GM19099 (cell line): ENCODE results near the gene CCDC107.

Source experiments
- POLR2A ChIP-seq: IDR thresholded peaks from 3 replicates; pipeline ENCODE4 v1.6.1; 2011; ENCODE audit warnings: low read depth; ENCODE audit not compliant: insufficient read length; ENCODE audit errors: extremely low read depth

The CCDC107 gene

DNA sequence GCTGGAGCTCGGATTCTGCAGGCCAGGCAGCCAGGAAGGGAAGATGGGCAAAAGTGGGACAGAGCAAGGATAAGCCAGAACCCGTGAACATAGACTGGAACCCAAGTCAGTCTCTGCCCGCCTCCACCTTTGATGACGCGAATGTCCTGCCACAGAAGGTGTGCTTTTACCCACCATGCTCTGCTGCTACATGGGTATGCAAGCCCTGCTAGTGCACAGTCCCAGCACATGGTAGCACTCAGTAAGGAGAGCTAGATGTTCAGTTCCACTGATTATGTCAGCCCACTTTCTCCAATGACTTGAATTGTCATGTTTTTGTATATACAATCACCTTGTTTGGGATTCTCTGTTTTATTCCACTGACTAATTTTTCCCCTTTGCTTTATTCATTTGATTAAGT is 28.5 kb upstream of the CCDC107 start:
- TF ChIP-seq POLR2A, result no peak

DNA sequence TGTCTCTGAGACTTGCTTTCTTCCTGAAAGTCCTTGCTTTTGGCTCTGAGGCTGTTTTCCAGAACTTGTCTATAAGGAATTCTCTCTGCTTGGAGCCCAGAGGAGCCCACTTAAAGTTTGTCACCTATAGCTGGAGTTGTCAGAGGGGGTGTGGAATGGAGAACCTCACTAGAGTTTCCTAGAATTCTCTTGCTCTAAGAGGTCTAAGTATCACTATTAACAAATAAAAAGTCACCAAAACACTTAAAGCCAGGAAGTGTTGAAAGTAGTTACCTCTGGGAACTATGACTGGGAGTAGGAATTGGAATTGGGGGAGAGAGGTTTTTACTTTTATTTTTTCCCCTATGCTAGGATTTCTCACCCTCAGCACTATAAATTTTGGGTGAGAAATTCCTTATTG is 22.4 kb upstream of the CCDC107 start:
- TF ChIP-seq POLR2A, result no peak

DNA sequence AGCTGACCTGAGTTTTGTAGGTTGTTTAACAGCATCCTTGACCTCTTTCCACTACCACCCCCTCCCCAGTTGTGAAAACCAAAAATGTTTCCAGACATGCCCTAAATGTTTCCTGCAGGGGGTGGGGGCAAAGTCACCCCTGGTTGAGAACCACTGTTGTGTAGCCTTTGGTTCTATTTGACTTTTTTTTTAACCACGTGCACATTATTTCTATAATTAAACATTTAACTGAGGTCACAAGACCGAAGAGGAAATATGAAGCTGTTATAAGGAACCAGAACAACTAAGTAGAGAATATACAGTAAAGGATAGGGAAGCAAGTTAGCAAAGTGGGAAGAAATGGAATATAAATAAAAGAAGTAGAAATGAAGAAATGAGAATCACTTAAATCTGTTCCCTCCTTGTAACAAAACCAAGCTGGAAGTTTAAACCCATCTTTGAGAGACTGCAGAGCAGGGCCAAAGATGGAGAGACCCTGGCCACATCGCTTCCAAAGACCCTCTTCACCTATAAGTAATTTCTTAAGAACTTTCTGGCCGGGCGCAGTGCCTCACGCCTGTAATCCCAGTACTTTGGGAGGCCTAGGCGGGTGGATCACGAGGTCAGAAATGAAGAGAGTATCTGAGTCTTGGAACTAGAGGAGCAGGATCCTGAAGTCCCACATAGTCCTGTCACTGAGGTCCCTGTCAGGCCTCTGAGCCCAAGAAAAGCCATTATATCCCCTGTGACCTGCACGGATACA is 21.8 kb upstream of the CCDC107 start:
- TF ChIP-seq POLR2A, result no peak

GRCh38 chr9:35639631-35640030 is 18.5 kb upstream of the CCDC107 start:
- TF ChIP-seq POLR2A, result no peak

- TF ChIP-seq POLR2A, result no peak
These were observed 15.0 kb upstream of the CCDC107 start for GRCh38 chr9:35643046-35643445.

DNA sequence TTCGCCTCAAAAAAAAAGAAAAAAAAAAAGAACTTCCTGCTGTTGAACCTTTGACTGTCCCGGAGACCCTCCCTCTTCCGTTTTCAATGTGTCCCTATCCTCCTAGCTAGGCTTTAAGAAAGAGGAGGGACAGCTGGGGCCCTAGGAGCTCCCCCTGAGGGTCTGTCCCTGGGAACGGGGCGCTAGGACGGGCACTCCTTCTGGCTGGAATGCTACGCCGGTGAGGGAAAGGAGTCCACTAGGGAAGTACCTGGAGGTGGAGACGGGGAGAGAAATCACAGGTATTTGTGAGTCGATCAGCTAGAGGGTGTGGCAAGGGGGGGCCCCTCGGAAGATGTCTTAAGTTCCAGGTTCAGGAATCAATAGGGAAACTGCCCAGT is 11.9 kb upstream of the CCDC107 start:
- no peak for TF ChIP-seq POLR2A

GRCh38 chr9:35646533-35647265 is 11.4 kb upstream of the CCDC107 start:
- TF ChIP-seq POLR2A, result peak; percentile 69

DNA sequence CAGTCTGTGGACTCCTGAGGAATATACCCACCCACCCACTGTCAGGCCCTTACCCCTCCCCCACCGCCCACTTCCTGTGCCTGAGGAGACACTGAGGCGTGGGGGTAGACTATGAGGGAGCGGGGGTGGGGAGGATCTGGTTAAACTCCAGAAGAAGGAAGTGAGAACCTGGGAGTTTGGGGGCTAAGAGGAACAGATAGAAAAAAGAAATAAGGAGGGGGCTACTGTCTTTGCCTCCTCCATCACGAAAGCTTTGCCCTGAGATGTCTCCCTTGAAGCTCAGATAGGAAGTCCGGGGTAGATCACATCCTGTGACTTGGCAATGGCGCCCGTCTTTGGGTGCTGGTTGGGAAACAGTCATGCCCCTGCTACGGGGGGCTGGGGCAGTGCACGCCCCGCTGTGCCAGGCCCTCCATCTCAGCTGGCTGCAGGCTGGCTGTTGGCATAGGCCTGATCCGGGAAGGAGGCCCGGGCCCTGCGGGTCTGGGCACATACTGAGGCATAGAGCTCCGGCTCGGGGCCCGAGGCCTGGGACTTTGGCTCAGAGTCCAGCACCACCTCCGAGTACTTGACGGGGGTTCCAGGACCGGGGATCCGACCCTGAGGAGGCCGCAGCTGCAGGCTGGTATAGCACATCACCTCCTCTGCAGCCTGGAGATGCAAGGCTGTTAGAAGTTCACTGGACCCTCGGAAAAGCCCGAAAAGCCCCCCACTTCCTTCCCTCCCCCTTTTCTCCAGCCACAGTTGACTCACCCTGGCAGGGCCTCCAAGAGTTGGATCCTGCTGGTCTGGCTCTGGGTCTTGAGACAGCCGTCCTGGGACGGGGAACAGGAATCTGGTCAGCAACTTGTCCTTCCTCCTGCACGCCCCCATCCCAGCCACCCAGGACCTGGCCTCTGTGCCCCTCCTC is 8.4 kb upstream of the CCDC107 start:
- peak; percentile 52 for TF ChIP-seq POLR2A

DNA sequence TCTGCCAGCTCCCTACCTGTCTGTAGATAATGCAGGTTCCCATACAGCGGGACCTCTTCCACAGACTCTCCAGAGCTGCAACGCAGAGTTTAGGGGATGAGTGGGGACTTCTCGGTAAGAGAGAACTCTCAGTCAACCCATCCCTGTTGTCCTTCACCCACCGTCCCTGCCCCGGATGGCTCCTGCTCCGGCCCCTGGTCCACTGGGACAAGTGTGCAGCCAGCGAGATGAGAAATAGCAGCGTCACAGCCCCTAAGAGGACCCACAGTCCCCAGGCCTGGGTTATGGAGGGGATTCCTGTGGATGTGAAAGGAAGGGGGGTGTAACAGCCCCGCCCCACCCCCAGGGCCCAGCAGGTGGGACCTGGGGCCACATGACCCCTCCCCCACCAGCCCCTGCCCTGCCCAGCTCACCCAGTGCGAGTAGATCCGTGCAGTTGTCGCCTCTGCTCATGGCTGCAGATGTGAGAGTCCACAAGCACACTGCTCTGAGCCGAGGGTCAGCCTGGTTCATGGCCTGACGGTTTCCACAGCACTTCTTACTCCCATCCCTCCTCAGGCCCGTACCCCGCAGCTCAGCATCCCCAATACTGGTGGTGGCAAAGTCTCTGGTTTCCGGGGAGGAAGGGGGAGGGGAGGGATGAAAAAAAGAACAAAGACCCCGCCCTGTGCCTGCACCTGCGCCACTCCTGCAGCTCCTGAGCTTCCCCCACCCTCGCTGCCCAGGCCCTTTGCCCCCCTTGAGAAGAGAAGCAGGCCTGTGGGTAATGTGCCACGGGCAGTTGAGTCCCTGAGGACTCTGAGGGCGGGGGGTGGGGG is 7.5 kb upstream of the CCDC107 start, which contains the start of gene SIT1:
Gene SIT1 (minus strand): TSS at position 591 of the 818 bp plus-strand sequence. CDS start 78 bp downstream, at position 513.
- peak; percentile 52 for TF ChIP-seq POLR2A

DNA sequence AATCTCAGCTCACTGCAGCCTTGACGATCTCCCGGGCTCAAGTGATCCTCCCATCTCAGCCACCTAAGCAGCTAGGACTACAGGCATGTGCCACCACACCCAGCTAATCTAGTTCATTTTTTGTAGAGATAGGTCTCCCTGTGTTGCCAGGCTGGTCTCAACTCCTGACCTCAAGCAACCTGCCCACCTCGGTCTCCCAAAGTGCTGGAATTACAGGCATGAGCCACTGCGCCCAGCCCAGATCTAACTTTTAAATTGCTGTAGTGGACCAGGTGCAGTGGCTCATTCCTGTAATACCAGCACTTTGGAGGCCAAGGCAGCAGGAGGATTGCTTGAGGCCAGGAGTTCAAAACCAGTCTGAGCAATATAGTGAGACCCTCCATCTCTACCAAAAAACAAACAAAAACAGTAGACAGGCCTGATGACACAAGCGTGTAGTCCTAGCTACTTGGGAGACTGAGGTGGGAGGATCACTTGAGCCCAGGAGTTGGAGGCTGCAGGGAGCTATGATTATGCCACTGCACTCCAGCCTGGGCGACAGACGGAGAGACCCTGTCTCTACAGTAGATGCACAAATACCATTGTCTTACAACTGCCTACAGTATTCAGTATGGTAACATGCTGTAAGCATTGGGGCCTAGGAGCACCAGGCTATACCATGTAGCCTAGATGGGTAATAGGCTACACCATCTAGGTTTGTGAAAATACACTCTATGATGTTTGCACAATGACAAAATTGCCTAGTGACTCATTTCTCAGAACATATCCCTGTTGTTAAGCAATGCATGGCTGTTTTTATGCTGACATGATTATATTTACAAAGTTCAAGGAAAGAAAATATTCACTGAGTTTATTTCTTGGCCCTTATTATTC is 5.9 kb upstream of the CCDC107 start:
- TF ChIP-seq POLR2A, result no peak

DNA sequence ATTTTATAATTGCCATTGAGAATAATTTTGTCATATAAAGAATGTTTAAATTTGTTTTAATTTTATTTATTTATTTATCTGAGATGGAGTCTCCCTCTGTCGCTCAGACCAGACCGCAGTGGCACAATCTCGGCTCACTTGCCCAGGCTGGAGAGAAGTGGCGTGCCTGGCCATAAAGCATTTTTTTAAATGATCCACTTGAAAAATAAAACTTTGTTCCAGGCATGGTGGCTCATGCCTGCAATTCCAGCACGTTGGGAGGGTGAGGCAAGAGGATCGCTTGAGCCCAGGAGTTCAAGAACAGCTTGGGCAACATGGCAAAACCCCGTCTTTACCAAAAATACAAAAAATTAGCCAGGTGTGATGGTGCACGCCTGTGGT is 5.3 kb upstream of the CCDC107 start:
- no peak for TF ChIP-seq POLR2A

DNA sequence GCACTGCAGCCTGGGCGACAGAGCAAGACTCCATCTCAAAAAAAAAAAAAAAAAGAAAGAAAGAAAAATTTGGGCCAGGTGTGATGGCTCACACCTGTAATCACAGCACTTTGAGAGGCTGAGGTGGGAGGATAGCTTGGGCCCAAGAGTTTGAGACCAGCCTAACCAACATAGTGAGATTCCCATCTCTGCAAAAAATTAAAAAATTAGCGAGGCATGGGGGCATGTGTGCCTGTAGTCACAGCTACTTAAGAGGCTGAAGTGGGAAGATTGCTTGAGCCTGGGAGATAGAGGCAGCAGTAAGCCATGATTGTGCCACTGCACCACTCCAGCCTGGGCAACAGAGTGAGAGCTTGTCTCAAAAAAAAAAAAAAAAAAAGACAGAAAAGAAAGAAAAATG is 4.5 kb upstream of the CCDC107 start:
- TF ChIP-seq POLR2A, result no peak

GRCh38 chr9:35656348-35656747 is 1.7 kb upstream of the CCDC107 start:
- TF ChIP-seq POLR2A, result no peak
